ENCODE results near the gene KCNN2.

GRCh38 chr5:114418176-114419066 is 56.6 kb downstream of the KCNN2 start:
- TF ChIP-seq ATF2 (IDR thresholded peaks at IDR 0.05; ENCODE audit: low read length): peak; percentile 84
- TF ChIP-seq CTCF (IDR thresholded peaks at IDR 0.05 in 2 of 3, conservative IDR thresholded peaks at IDR 0.05 in 1 of 3; ENCODE audit: control insufficient read depth in 2 of 3, extremely low read depth in 1 of 3, insufficient read depth in 1 of 3, low read depth in 3 of 3, low read length in 3 of 3): no peak
- no peak for TF ChIP-seq EGR1 (IDR thresholded peaks at IDR 0.05; ENCODE audit: borderline replicate concordance in 1 of 2, low read depth in 2 of 2, low read length in 2 of 2)
- no peak for TF ChIP-seq POLR2AphosphoS5 (IDR thresholded peaks at IDR 0.05; ENCODE audit: low read length)
- TF ChIP-seq EZH2 (IDR thresholded peaks at IDR 0.05; ENCODE audit: borderline replicate concordance, control insufficient read depth, low read depth, low read length): no peak
- TF ChIP-seq SP1 (IDR thresholded peaks at IDR 0.05; ENCODE audit: low read depth, low read length): peak; percentile 49
